ENCODE measurements around the gene NEURL1. TPM values are rescaled to one million over a fixed set of nuclear protein-coding genes. Genes with fewer than 3 reads are reported as not detected.

NEURL1 gene
- total RNA-seq, 1 donor from 2014 or later, result 1.8 TPM

GRCh38 chr10:103637927-103638557, 144.5 kb downstream of the NEURL1 start:
- H3K36me3 Mint-ChIP-seq (ENCODE audit: low read depth), result no peaks in the 10 kb centered on the region
- no peak for DNase-seq (ENCODE audit: low read depth, low spot score)
- H3K4me1 Mint-ChIP-seq, result peaks cover 60% of the 10 kb centered on the region
- no peaks in the 10 kb centered on the region for H3K9me3 Mint-ChIP-seq
- H3K27ac Mint-ChIP-seq (ENCODE audit: unreplicated experiment), result peak overlapping the region; percentile 97
- H3K4me3 Mint-ChIP-seq, result no peak overlapping the region
- no peaks in the 10 kb centered on the region for H3K27me3 Mint-ChIP-seq (ENCODE audit: low read depth)
- TF ChIP-seq CTCF (conservative IDR thresholded peaks at IDR 0.05), result no peak

GRCh38 chr10:103638948-103639347, 145.4 kb downstream of the NEURL1 start:
- Mint-ChIP-seq H3K27me3 (ENCODE audit: low read depth) (no peaks in the 10 kb centered on the region), H3K36me3 (ENCODE audit: low read depth) (no peaks in the 10 kb centered on the region), H3K4me3 (no peak overlapping the region), H3K9me3 (no peaks in the 10 kb centered on the region), H3K27ac (ENCODE audit: unreplicated experiment) (peak overlapping the region; percentile 8), H3K4me1 (peaks cover 60% of the 10 kb centered on the region)
- DNase-seq (ENCODE audit: low read depth, low spot score), result no peak
- TF ChIP-seq CTCF (conservative IDR thresholded peaks at IDR 0.05), result no peak

- no peak overlapping the region for H3K27ac Mint-ChIP-seq (ENCODE audit: unreplicated experiment)
- H3K27me3 Mint-ChIP-seq (ENCODE audit: low read depth), result no peaks in the 10 kb centered on the region
- H3K9me3 Mint-ChIP-seq, result no peaks in the 10 kb centered on the region
These were observed 147.1 kb downstream of the NEURL1 start for GRCh38 chr10:103640436-103641181.

GRCh38 chr10:103641326-103641725, 147.8 kb downstream of the NEURL1 start:
- no peaks in the 10 kb centered on the region for H3K9me3 Mint-ChIP-seq
- no peaks in the 10 kb centered on the region for H3K27me3 Mint-ChIP-seq (ENCODE audit: low read depth)
- DNase-seq (ENCODE audit: low read depth, low spot score), result no peak
- H3K4me1 Mint-ChIP-seq, result peaks cover 42% of the 10 kb centered on the region
- no peak overlapping the region for H3K27ac Mint-ChIP-seq (ENCODE audit: unreplicated experiment)
- TF ChIP-seq CTCF (conservative IDR thresholded peaks at IDR 0.05), result no peak
- no peak overlapping the region for H3K4me3 Mint-ChIP-seq
- peaks cover 6% of the 10 kb centered on the region for H3K36me3 Mint-ChIP-seq (ENCODE audit: low read depth)

More at GRCh38 chr10:103640436-103641181, 147.1 kb downstream of the NEURL1 start:
- DNase-seq (ENCODE audit: low read depth, low spot score), result no peak
- H3K36me3 Mint-ChIP-seq (ENCODE audit: low read depth), result peaks cover 4% of the 10 kb centered on the region
- TF ChIP-seq CTCF (conservative IDR thresholded peaks at IDR 0.05), result no peak
- peaks cover 49% of the 10 kb centered on the region for H3K4me1 Mint-ChIP-seq
- H3K4me3 Mint-ChIP-seq, result no peak overlapping the region

Other genes with a start within 250 kb of the NEURL1 start
- gene RPEL1, start 247.8 kb upstream of the NEURL1 start, total RNA-seq, result not detected in 2 replicates
- gene INA, start 216.6 kb upstream of the NEURL1 start, total RNA-seq, result 36.4 and 39.7 TPM in 2 replicates
- 21.5 and 22.5 TPM in 2 replicates for gene PCGF6, start 142.6 kb upstream of the NEURL1 start, total RNA-seq
- gene TAF5, start 125.7 kb upstream of the NEURL1 start, total RNA-seq, result 11.5 and 12.4 TPM in 2 replicates
- 263 and 275 TPM in 2 replicates for gene ATP5MK, start 97.2 kb upstream of the NEURL1 start, total RNA-seq
- 74.1 and 76.4 TPM in 2 replicates for gene PDCD11, start 97.1 kb upstream of the NEURL1 start, total RNA-seq
- not detected in 2 replicates for gene CALHM2, start 41.3 kb upstream of the NEURL1 start, total RNA-seq
- not detected in 2 replicates for gene CALHM1, start 34.8 kb upstream of the NEURL1 start, total RNA-seq
- not detected in 2 replicates for gene CALHM3, start 14.5 kb upstream of the NEURL1 start, total RNA-seq